DND-41 (cell line): ENCODE data around the gene PANX2.

ENCODE experiments used
- CTCF ChIP-seq: IDR thresholded peaks from 2 replicates; pipeline ENCODE4 v1.5.1; 2012; ENCODE audit warnings: borderline replicate concordance, low read length, moderate library complexity, mild to moderate bottlenecking; ENCODE audit not compliant: poor library complexity, severe bottlenecking; ENCODE audit errors: extremely low read depth
- EZH2 ChIP-seq: IDR thresholded peaks from 3 replicates; pipeline ENCODE4 v1.6.1; 2012; ENCODE audit warnings: borderline replicate concordance, low read depth, mild to moderate bottlenecking, moderate library complexity, low read length, inconsistent platforms; ENCODE audit not compliant: severe bottlenecking

GRCh38 chr22:50228366-50228765 lies 57.8 kb downstream of the PANX2 start:
- no peak for TF ChIP-seq CTCF
- TF ChIP-seq EZH2: no peak
